SJSA1 (cell line): ENCODE results near the gene BMP2K. TPM values are rescaled to one million over a fixed set of nuclear protein-coding genes. Genes with fewer than 3 reads are reported as not detected.

ENCODE experiments used
- DNase-seq, 2 experiments: peaks; one replicate each; pipeline ENCODE4 v3.0.0-alpha.2; 2015 to 2020; ENCODE audit warnings: low spot score in 2 of 2, low read depth in 1 of 2
- H3K27ac ChIP-seq: fragments of 250-450 bp; sonication (Bioruptor Pico); 2 replicates; pipeline ENCODE4 v1.5.1; 2020; ENCODE audit warnings: mild to moderate bottlenecking, moderate library complexity
- H3K27me3 ChIP-seq: fragments of 250-450 bp; sonication (Bioruptor Pico); replicated peaks from 2 replicates; pipeline ENCODE4 v1.5.1; 2020; ENCODE audit warnings: mild to moderate bottlenecking, moderate library complexity
- H3K36me3 ChIP-seq: fragments of 250-450 bp; sonication (Bioruptor Pico); 2 replicates; pipeline ENCODE4 v1.5.1; 2020; ENCODE audit warnings: mild to moderate bottlenecking
- H3K4me1 ChIP-seq: fragments of 250-450 bp; sonication (Bioruptor Pico); replicated peaks from 2 replicates; pipeline ENCODE4 v1.6.1; 2021; ENCODE audit warnings: mild to moderate bottlenecking
- H3K4me3 ChIP-seq: fragments of 250-450 bp; sonication (Bioruptor Pico); 2 replicates; pipeline ENCODE4 v1.5.1; 2020; ENCODE audit warnings: mild to moderate bottlenecking
- H3K9me3 ChIP-seq: fragments of 250-450 bp; sonication (Bioruptor Pico); replicated peaks from 2 replicates; pipeline ENCODE4 v1.5.1; 2020; ENCODE audit warnings: mild to moderate bottlenecking
- total RNA-seq: library from RNA; depleted of rRNA; stranded (reverse); fragments of >200 nt; shearing (Covaris generic); gene quantifications from 2 replicates; pipeline ENCODE4 v1.2.3, GENCODE V29; 2014; rRNA removed

BMP2K gene
- total RNA-seq = 14.4 and 40.6 TPM in 2 replicates

- Histone ChIP-seq H3K27ac (peak within 1 kb of the TSS; percentile 100), H3K36me3 (peaks cover 11% of the 10 kb centered on the region), H3K27me3 (no peaks in the 10 kb centered on the region), H3K4me1 (peaks cover 25% of the 10 kb centered on the region), H3K4me3 (peak within 1 kb of the TSS; percentile 92), H3K9me3 (no peaks in the 10 kb centered on the region)
- peak; percentile 77 to 80 for DNase-seq
Measured at GRCh38 chr4:78776079-78776728, at the start of gene BMP2K. BMP2K (plus strand) TSS chr4:78776350; CDS start chr4:78776544, 194 bp downstream.

GRCh38 chr4:78726546-78726945 is 49.6 kb upstream of the BMP2K start:
- Histone ChIP-seq H3K4me3 (no peak overlapping the region), H3K9me3 (no peaks in the 10 kb centered on the region), H3K4me1 (no peaks in the 10 kb centered on the region), H3K27ac (no peak overlapping the region), H3K27me3 (no peaks in the 10 kb centered on the region), H3K36me3 (no peaks in the 10 kb centered on the region)
- DNase-seq = no peak

- no peak overlapping the region for H3K4me3 ChIP-seq
- no peak overlapping the region for H3K27ac ChIP-seq
- no peaks in the 10 kb centered on the region for H3K36me3 ChIP-seq
- no peaks in the 10 kb centered on the region for H3K4me1 ChIP-seq
- DNase-seq = no peak
- no peaks in the 10 kb centered on the region for H3K9me3 ChIP-seq
- no peaks in the 10 kb centered on the region for H3K27me3 ChIP-seq
Measured at GRCh38 chr4:78732332-78733104, 43.6 kb upstream of the BMP2K start.

GRCh38 chr4:78734441-78735162 is 41.5 kb upstream of the BMP2K start:
- Histone ChIP-seq H3K36me3 (no peaks in the 10 kb centered on the region), H3K9me3 (no peaks in the 10 kb centered on the region), H3K4me3 (no peak overlapping the region), H3K27me3 (no peaks in the 10 kb centered on the region), H3K27ac (no peak overlapping the region), H3K4me1 (no peaks in the 10 kb centered on the region)
- DNase-seq = no peak

GRCh38 chr4:78735697-78736096 is 40.5 kb upstream of the BMP2K start:
- Histone ChIP-seq H3K4me3 (no peak overlapping the region), H3K4me1 (no peaks in the 10 kb centered on the region), H3K27me3 (no peaks in the 10 kb centered on the region), H3K27ac (no peak overlapping the region), H3K9me3 (no peaks in the 10 kb centered on the region), H3K36me3 (no peaks in the 10 kb centered on the region)
- no peak for DNase-seq

- H3K4me3 ChIP-seq = no peak overlapping the region
- H3K36me3 ChIP-seq = no peaks in the 10 kb centered on the region
- H3K27me3 ChIP-seq = no peaks in the 10 kb centered on the region
- no peaks in the 10 kb centered on the region for H3K4me1 ChIP-seq
- no peak overlapping the region for H3K27ac ChIP-seq
- DNase-seq = no peak
- H3K9me3 ChIP-seq = no peaks in the 10 kb centered on the region
Measured at GRCh38 chr4:78737035-78737434, 39.1 kb upstream of the BMP2K start.

GRCh38 chr4:78737973-78738372 is 38.2 kb upstream of the BMP2K start:
- Histone ChIP-seq H3K27ac (no peak overlapping the region), H3K9me3 (no peaks in the 10 kb centered on the region), H3K36me3 (no peaks in the 10 kb centered on the region), H3K4me3 (no peak overlapping the region), H3K27me3 (no peaks in the 10 kb centered on the region), H3K4me1 (no peaks in the 10 kb centered on the region)
- DNase-seq = no peak

- no peak for DNase-seq
- H3K4me3 ChIP-seq = no peak overlapping the region
- no peaks in the 10 kb centered on the region for H3K27me3 ChIP-seq
- H3K9me3 ChIP-seq = no peaks in the 10 kb centered on the region
- H3K27ac ChIP-seq = no peak overlapping the region
- H3K36me3 ChIP-seq = no peaks in the 10 kb centered on the region
- H3K4me1 ChIP-seq = no peaks in the 10 kb centered on the region
Measured at GRCh38 chr4:78742300-78742699, 33.9 kb upstream of the BMP2K start.

- no peak for DNase-seq
- H3K27ac ChIP-seq = no peak overlapping the region
Measured at GRCh38 chr4:78747475-78747922, 28.7 kb upstream of the BMP2K start.

GRCh38 chr4:78748381-78748780 is 27.8 kb upstream of the BMP2K start:
- H3K27ac ChIP-seq = no peak overlapping the region
- H3K36me3 ChIP-seq = no peaks in the 10 kb centered on the region
- H3K4me1 ChIP-seq = no peaks in the 10 kb centered on the region
- no peak overlapping the region for H3K4me3 ChIP-seq
- no peaks in the 10 kb centered on the region for H3K9me3 ChIP-seq
- no peak for DNase-seq
- no peaks in the 10 kb centered on the region for H3K27me3 ChIP-seq

More at GRCh38 chr4:78747475-78747922, 28.7 kb upstream of the BMP2K start:
- H3K36me3 ChIP-seq = no peaks in the 10 kb centered on the region
- no peaks in the 10 kb centered on the region for H3K9me3 ChIP-seq
- H3K27me3 ChIP-seq = no peaks in the 10 kb centered on the region
- no peaks in the 10 kb centered on the region for H3K4me1 ChIP-seq
- H3K4me3 ChIP-seq = no peak overlapping the region

- no peaks in the 10 kb centered on the region for H3K27me3 ChIP-seq
- no peak overlapping the region for H3K4me3 ChIP-seq
- H3K27ac ChIP-seq = no peak overlapping the region
- no peak for DNase-seq
- H3K9me3 ChIP-seq = no peaks in the 10 kb centered on the region
- no peaks in the 10 kb centered on the region for H3K4me1 ChIP-seq
- no peaks in the 10 kb centered on the region for H3K36me3 ChIP-seq
Measured at GRCh38 chr4:78749258-78749971, 26.7 kb upstream of the BMP2K start.

GRCh38 chr4:78749972-78750727 is 26.0 kb upstream of the BMP2K start:
- Histone ChIP-seq H3K27me3 (no peaks in the 10 kb centered on the region), H3K4me1 (no peaks in the 10 kb centered on the region), H3K4me3 (no peak overlapping the region), H3K27ac (no peak overlapping the region), H3K9me3 (no peaks in the 10 kb centered on the region), H3K36me3 (no peaks in the 10 kb centered on the region)
- no peak for DNase-seq

- no peaks in the 10 kb centered on the region for H3K27me3 ChIP-seq
- no peaks in the 10 kb centered on the region for H3K9me3 ChIP-seq
- H3K36me3 ChIP-seq = no peaks in the 10 kb centered on the region
- H3K27ac ChIP-seq = no peak overlapping the region
- no peak for DNase-seq
- no peak overlapping the region for H3K4me3 ChIP-seq
- no peaks in the 10 kb centered on the region for H3K4me1 ChIP-seq
Measured at GRCh38 chr4:78753091-78753490, 23.1 kb upstream of the BMP2K start.
